RPMI8226 (cell line): ENCODE results near the gene LIN52.

Source experiments
- DNase-seq: peaks from one replicate; pipeline ENCODE4 v3.0.0-alpha.2; 2015

LIN52 gene

GRCh38 chr14:74195623-74196022, 110.9 kb downstream of the LIN52 start:
- no peak for DNase-seq

- DNase-seq = no peak
Observed at GRCh38 chr14:74198441-74199234, 113.9 kb downstream of the LIN52 start.

- no peak for DNase-seq
Observed at GRCh38 chr14:74202113-74202512, 117.4 kb downstream of the LIN52 start.

GRCh38 chr14:74203639-74204038, 118.9 kb downstream of the LIN52 start:
- no peak for DNase-seq

GRCh38 chr14:74204491-74204890, 119.7 kb downstream of the LIN52 start:
- no peak for DNase-seq

GRCh38 chr14:74205882-74206281, 121.1 kb downstream of the LIN52 start:
- no peak for DNase-seq

GRCh38 chr14:74207943-74208342, 123.2 kb downstream of the LIN52 start:
- peak; percentile 10 for DNase-seq

GRCh38 chr14:74208642-74209041, 123.9 kb downstream of the LIN52 start:
- no peak for DNase-seq

- no peak for DNase-seq
Observed at GRCh38 chr14:74211945-74212580, 127.3 kb downstream of the LIN52 start.

GRCh38 chr14:74213907-74214803, 129.4 kb downstream of the LIN52 start:
- no peak for DNase-seq

- DNase-seq = no peak
Observed at GRCh38 chr14:74216671-74217070, 131.9 kb downstream of the LIN52 start.

GRCh38 chr14:74217672-74218448, 133.1 kb downstream of the LIN52 start:
- peak; percentile 69 for DNase-seq

- DNase-seq = no peak
Observed at GRCh38 chr14:74218462-74218861, 133.7 kb downstream of the LIN52 start.

- DNase-seq = no peak
Observed at GRCh38 chr14:74219277-74220205, 134.8 kb downstream of the LIN52 start.

GRCh38 chr14:74220991-74221390, 136.2 kb downstream of the LIN52 start:
- DNase-seq = no peak

- no peak for DNase-seq
Observed at GRCh38 chr14:74221741-74222140, 137.0 kb downstream of the LIN52 start.

GRCh38 chr14:74223016-74223415, 138.3 kb downstream of the LIN52 start:
- DNase-seq = no peak

GRCh38 chr14:74231784-74232183, 147.0 kb downstream of the LIN52 start:
- no peak for DNase-seq

- DNase-seq = no peak
Observed at GRCh38 chr14:74235017-74235416, 150.3 kb downstream of the LIN52 start.

GRCh38 chr14:74237441-74237840, 152.7 kb downstream of the LIN52 start:
- no peak for DNase-seq
